Astrocyte of the spinal cord (primary cell): ENCODE measurements around the gene CTSA.
A peak's percentile ranks its signal among the peaks of the same experiment; 100 is the strongest.

Experiments
- DNase-seq: peaks from one replicate; pipeline ENCODE4 v3.0.0; 2011; ENCODE audit warnings: low read depth, low spot score
- H3K4me3 ChIP-seq: 2 replicates; pipeline ENCODE4 v1.5.1; 2011; ENCODE audit warnings: low read depth, mild to moderate bottlenecking, low read length, moderate library complexity
- in situ Hi-C: cut with HindIII; loops from 2 replicates; pipeline ENCODE4 v1.10.0; 2017; ENCODE audit warnings: low sequenced_read_pairs
- TF ChIP-seq, protein P1 (sequence below): IDR thresholded peaks from 2 replicates; pipeline ENCODE4 v1.5.1; 2012; ENCODE audit warnings: low read depth, mild to moderate bottlenecking, low read length, inconsistent platforms

The CTSA gene

GRCh38 chr20:45878076-45878761, 12.9 kb upstream of the CTSA start:
- DNase-seq = no peak
- TF ChIP-seq, protein P1, sequence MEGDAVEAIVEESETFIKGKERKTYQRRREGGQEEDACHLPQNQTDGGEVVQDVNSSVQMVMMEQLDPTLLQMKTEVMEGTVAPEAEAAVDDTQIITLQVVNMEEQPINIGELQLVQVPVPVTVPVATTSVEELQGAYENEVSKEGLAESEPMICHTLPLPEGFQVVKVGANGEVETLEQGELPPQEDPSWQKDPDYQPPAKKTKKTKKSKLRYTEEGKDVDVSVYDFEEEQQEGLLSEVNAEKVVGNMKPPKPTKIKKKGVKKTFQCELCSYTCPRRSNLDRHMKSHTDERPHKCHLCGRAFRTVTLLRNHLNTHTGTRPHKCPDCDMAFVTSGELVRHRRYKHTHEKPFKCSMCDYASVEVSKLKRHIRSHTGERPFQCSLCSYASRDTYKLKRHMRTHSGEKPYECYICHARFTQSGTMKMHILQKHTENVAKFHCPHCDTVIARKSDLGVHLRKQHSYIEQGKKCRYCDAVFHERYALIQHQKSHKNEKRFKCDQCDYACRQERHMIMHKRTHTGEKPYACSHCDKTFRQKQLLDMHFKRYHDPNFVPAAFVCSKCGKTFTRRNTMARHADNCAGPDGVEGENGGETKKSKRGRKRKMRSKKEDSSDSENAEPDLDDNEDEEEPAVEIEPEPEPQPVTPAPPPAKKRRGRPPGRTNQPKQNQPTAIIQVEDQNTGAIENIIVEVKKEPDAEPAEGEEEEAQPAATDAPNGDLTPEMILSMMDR = no peak
- no peak overlapping the region for H3K4me3 ChIP-seq
- in situ Hi-C loops = no loop called here

DNA sequence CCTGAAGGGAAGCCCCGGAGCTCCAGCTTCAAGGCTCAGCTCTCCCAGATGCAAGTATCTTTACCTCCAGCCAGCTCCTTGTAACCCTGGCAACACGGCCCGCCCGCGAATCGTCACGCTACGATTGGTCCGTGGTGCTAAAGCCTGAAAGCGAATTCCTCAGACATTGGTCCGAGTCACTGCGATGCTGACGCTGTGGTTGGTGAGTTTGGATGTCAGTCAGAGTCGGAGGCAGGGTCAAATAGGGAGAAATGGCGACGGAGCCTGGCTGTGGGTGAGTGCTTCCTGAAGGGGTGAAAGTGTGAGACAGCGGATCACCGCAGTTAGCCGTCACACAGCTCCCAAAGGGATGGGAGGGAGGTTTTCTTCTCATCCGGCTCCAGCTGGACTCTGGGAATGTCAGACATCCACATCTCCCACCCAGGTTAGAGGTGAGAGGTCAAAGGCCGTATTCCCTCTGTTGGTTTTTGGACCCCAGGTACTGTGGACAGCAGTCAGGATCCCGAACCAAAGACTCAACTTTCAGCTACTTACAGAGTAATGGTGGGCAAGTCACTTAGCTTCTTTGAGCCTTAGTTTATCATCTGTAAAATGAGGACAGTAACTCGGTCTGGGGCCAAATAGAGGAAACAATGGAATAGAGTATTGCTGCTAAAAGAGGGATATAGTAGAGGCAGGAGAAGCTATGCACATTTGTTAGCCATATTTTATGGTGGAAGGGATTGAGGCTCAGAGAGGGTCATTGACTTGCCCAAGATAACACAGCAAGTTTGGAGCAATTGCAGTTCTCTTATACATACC, 9.9 kb upstream of the CTSA start, which contains the start of gene ZSWIM1:
Gene ZSWIM1 (plus strand): TSS at position 240 of the 801 bp plus-strand sequence. CDS start 1,366 bp downstream, outside the sequence.
- peak within 1 kb of the TSS; percentile 77 for H3K4me3 ChIP-seq
- TF ChIP-seq, protein P1 = no peak
- in situ Hi-C loops = no loop called here

GRCh38 chr20:45882469-45883099, 8.6 kb upstream of the CTSA start:
- DNase-seq = no peak
- in situ Hi-C loops = no loop called here
- H3K4me3 ChIP-seq = no peak overlapping the region
- TF ChIP-seq, protein P1 = no peak

More for the DNA sequence above, 9.9 kb upstream of the CTSA start, which contains the start of gene ZSWIM1:
- DNase-seq = peak; percentile 99

- TF ChIP-seq, protein P1 = no peak
- no peak for DNase-seq
- no peak overlapping the region for H3K4me3 ChIP-seq
- in situ Hi-C loops = no loop called here
These were observed 8.1 kb upstream of the CTSA start for GRCh38 chr20:45883100-45883469.

- TF ChIP-seq, protein P1 = no peak
- no peak overlapping the region for H3K4me3 ChIP-seq
- in situ Hi-C loops = no loop called here
- no peak for DNase-seq
These were observed 4.4 kb upstream of the CTSA start for GRCh38 chr20:45886590-45887345.

DNA sequence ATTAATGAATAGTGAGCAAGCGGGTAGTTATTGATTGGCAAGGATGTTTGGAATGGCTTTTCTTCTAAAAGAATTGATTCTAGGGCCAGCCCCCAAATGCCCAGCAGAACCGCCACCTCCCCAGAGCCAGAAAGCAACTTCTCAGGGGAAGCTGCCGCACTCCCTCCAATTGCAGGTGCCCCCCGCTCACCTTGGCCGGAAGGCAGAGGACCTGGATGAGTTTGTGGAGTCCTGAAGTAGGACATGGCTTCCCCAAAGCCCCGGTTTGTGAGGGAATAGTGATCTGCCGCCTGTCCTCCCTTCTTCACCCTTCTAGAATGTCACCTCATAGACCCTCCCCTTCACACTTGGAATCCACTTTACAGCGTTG, 3.8 kb upstream of the CTSA start, which contains the start of gene SPATA25:
Gene SPATA25 (minus strand): TSS at position 277 of the 370 bp plus-strand sequence. CDS start 32 bp downstream, at position 245.
- in situ Hi-C loops = no loop called here
- TF ChIP-seq, protein P1 = no peak

More for the DNA sequence above, 3.8 kb upstream of the CTSA start, which contains the start of gene SPATA25:
- DNase-seq = no peak
- no peak within 1 kb of the TSS for H3K4me3 ChIP-seq
